ENCODE results near the gene STK17B. TPM values are rescaled to one million over a fixed set of nuclear protein-coding genes. Genes with fewer than 3 reads are reported as not detected.

The STK17B gene
- total RNA-seq, 1 experiment from 2014 or later: 20.7 TPM

- ChIA-PET CTCF (no interaction called here), POLR2A (interaction anchor here (1.0 to 1.1 kb wide), 2 partner anchors 12 to 15 kb away, joined by 3 to 5 read pairs; no protein-coding TSS in a partner anchor)
- no peak overlapping the region for H3K4me3 Mint-ChIP-seq (ENCODE audit: unreplicated experiment)
- no TSS peak for BruUV-seq (replicated peaks)
- H3K36me3 Mint-ChIP-seq (ENCODE audit: insufficient read depth, unreplicated experiment): peaks cover 36% of the 10 kb centered on the region
- DNase-seq (ENCODE audit: unreplicated experiment): no peak
- no peaks in the 10 kb centered on the region for H3K4me1 Mint-ChIP-seq (ENCODE audit: insufficient read depth, unreplicated experiment)
- H3K27ac Mint-ChIP-seq (ENCODE audit: low read depth, unreplicated experiment): no peak overlapping the region
- intact Hi-C loops (cut with micrococcal nuclease): no loop called here
- no peaks in the 10 kb centered on the region for H3K27me3 Mint-ChIP-seq (ENCODE audit: insufficient read depth, unreplicated experiment)
- TF ChIP-seq CTCF (IDR thresholded peaks at IDR 0.05; ENCODE audit: unreplicated experiment): no peak
- H3K9me3 Mint-ChIP-seq (ENCODE audit: unreplicated experiment): no peaks in the 10 kb centered on the region
These were observed 15.8 kb downstream of the STK17B start for GRCh38 chr2:196155575-196155974.

GRCh38 chr2:196153480-196153879 is 17.9 kb downstream of the STK17B start:
- no peaks in the 10 kb centered on the region for H3K9me3 Mint-ChIP-seq (ENCODE audit: unreplicated experiment)
- TF ChIP-seq CTCF (IDR thresholded peaks at IDR 0.05; ENCODE audit: unreplicated experiment): no peak
- H3K27ac Mint-ChIP-seq (ENCODE audit: low read depth, unreplicated experiment): no peak overlapping the region
- ChIA-PET POLR2A (interaction anchor here (1.8 kb wide), 1 partner anchor 17 kb away, joined by 11 read pairs; the partner anchor contains the start of gene STK17B), CTCF (interaction anchor here (0.7 to 1.2 kb wide), 2 partner anchors 123 to 138 kb away, joined by 3 read pairs; no protein-coding TSS in a partner anchor)
- no peak for DNase-seq (ENCODE audit: unreplicated experiment)
- BruUV-seq (replicated peaks): no TSS peak
- intact Hi-C loops (cut with micrococcal nuclease): no loop called here
- H3K4me1 Mint-ChIP-seq (ENCODE audit: insufficient read depth, unreplicated experiment): no peaks in the 10 kb centered on the region
- peaks cover 42% of the 10 kb centered on the region for H3K36me3 Mint-ChIP-seq (ENCODE audit: insufficient read depth, unreplicated experiment)
- H3K4me3 Mint-ChIP-seq (ENCODE audit: unreplicated experiment): no peak overlapping the region
- H3K27me3 Mint-ChIP-seq (ENCODE audit: insufficient read depth, unreplicated experiment): no peaks in the 10 kb centered on the region

GRCh38 chr2:196149948-196150347 is 21.4 kb downstream of the STK17B start:
- POLR2A ChIA-PET: interaction anchor here (0.7 kb wide), 1 partner anchor 10 kb away, joined by 4 read pairs; no protein-coding TSS in a partner anchor

GRCh38 chr2:196148736-196149135 is 22.6 kb downstream of the STK17B start:
- H3K36me3 Mint-ChIP-seq (ENCODE audit: insufficient read depth, unreplicated experiment): peaks cover 47% of the 10 kb centered on the region
- DNase-seq (ENCODE audit: unreplicated experiment): no peak
- no peaks in the 10 kb centered on the region for H3K27me3 Mint-ChIP-seq (ENCODE audit: insufficient read depth, unreplicated experiment)
- no peaks in the 10 kb centered on the region for H3K9me3 Mint-ChIP-seq (ENCODE audit: unreplicated experiment)
- intact Hi-C loops (cut with micrococcal nuclease): no loop called here
- no peak overlapping the region for H3K27ac Mint-ChIP-seq (ENCODE audit: low read depth, unreplicated experiment)
- H3K4me1 Mint-ChIP-seq (ENCODE audit: insufficient read depth, unreplicated experiment): peaks cover 2% of the 10 kb centered on the region
- CTCF ChIA-PET: interaction anchor here (0.7 to 0.8 kb wide), 3 partner anchors 70 to 610 kb away, joined by 3 to 4 read pairs (median 3); no protein-coding TSS in a partner anchor
- BruUV-seq (replicated peaks): no TSS peak
- POLR2A ChIA-PET: no interaction called here
- no peak overlapping the region for H3K4me3 Mint-ChIP-seq (ENCODE audit: unreplicated experiment)
- no peak for TF ChIP-seq CTCF (IDR thresholded peaks at IDR 0.05; ENCODE audit: unreplicated experiment)

More at GRCh38 chr2:196149948-196150347, 21.4 kb downstream of the STK17B start:
- H3K36me3 Mint-ChIP-seq (ENCODE audit: insufficient read depth, unreplicated experiment): peaks cover 51% of the 10 kb centered on the region
- no peaks in the 10 kb centered on the region for H3K9me3 Mint-ChIP-seq (ENCODE audit: unreplicated experiment)
- CTCF ChIA-PET: interaction anchor here (1.0 kb wide), 1 partner anchor 18 kb away, joined by 4 read pairs; no protein-coding TSS in a partner anchor
- no peak for DNase-seq (ENCODE audit: unreplicated experiment)
- no peaks in the 10 kb centered on the region for H3K27me3 Mint-ChIP-seq (ENCODE audit: insufficient read depth, unreplicated experiment)
- TF ChIP-seq CTCF (IDR thresholded peaks at IDR 0.05; ENCODE audit: unreplicated experiment): no peak
- H3K4me1 Mint-ChIP-seq (ENCODE audit: insufficient read depth, unreplicated experiment): no peaks in the 10 kb centered on the region
- intact Hi-C loops (cut with micrococcal nuclease): no loop called here
- no TSS peak for BruUV-seq (replicated peaks)
- no peak overlapping the region for H3K4me3 Mint-ChIP-seq (ENCODE audit: unreplicated experiment)
- H3K27ac Mint-ChIP-seq (ENCODE audit: low read depth, unreplicated experiment): no peak overlapping the region

Measured in MCF 10A (cell line).